ENCODE data around the gene MGMT.

The MGMT gene

DNA sequence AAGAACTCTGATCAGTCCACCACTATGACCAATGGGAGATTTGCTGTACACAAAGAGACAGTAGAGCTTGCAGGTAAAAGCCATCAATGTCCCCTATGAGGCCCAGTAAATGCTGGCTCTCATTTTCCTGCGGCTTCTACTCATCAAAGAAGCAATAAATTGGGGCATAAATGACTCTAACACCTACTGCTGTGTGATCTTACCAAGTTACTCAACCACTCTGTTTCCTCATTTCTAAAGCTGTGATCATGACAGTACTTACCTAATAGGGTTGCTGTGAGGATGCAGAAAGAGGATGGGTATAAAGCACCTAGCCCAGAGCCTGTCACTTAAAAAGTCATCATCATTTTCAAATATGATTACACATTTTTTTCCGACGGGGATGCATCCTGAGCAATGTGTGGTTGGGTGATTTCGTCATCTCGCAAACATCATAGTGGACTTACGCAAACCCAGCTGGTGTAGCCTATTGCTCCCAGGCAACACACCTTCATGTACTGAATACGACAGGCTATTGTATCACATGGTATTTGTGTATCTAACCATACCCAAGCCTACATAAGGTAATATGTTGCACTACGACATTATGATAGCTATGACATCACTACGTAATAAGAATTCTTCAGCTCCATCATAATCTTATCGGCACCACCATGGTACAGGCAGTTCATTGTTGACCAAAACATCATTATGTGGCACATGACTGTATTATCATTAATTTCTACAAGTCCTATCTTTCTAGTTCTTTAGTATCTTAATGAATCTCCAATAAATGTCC is 7.1 kb upstream of the MGMT start:
- DNase-seq = no peak

- DNase-seq = no peak
Observed at GRCh38 chr10:129462257-129462795, 4.7 kb upstream of the MGMT start.

DNA sequence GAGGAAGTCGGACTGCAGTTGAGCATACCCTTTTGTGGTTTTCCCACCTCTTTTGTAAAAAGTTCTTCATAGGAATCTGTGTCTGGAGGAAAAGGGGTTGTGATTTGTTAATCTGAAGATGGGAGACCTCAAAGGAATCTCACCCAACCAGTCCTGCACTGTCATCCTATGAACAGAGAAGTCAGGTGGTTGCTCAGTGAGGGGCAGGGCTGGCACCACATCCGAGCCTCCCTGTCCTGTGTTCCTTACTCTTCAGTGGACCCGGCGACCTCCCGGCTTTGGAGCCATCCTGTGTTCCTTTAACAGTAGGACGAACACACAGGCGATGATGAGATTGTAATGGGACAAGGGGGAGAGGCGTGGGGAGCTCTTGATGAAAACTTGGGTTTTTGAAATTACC is 2.8 kb upstream of the MGMT start:
- no peak for DNase-seq

- DNase-seq = no peak
Observed at GRCh38 chr10:129465796-129466702, 992 bp upstream of the MGMT start.

DNA sequence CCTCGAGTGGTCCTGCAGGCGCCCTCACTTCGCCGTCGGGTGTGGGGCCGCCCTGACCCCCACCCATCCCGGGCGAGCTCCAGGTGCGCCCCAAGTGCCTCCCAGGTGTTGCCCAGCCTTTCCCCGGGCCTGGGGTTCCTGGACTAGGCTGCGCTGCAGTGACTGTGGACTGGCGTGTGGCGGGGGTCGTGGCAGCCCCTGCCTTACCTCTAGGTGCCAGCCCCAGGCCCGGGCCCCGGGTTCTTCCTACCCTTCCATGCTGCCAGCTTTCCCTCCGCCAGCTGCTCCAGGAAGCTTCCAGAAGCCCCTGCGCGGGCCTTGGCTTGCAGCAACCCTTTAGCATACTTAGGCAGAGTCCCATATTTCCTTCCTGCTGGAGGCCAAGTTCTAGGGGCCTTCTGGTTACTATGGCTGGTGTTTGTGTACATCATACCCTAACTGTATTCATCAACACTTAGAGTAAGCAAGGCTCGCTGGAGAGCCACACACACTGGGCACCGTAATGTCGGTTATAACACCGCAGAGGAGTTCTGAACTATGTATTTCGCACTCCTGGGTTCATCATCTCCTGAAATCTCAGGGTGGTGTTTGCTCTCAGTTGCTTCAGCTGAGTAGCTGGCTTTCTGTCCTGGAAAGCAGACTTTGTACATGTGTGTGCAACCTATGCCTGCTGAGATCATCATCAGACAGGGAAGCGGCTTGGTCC is 471 bp downstream of the MGMT start:
- DNase-seq = peak; percentile 3

- no peak for DNase-seq
Observed at GRCh38 chr10:129468187-129468586, 1.1 kb downstream of the MGMT start.

GRCh38 chr10:129470103-129470851 is 3.2 kb downstream of the MGMT start:
- no peak for DNase-seq

DNA sequence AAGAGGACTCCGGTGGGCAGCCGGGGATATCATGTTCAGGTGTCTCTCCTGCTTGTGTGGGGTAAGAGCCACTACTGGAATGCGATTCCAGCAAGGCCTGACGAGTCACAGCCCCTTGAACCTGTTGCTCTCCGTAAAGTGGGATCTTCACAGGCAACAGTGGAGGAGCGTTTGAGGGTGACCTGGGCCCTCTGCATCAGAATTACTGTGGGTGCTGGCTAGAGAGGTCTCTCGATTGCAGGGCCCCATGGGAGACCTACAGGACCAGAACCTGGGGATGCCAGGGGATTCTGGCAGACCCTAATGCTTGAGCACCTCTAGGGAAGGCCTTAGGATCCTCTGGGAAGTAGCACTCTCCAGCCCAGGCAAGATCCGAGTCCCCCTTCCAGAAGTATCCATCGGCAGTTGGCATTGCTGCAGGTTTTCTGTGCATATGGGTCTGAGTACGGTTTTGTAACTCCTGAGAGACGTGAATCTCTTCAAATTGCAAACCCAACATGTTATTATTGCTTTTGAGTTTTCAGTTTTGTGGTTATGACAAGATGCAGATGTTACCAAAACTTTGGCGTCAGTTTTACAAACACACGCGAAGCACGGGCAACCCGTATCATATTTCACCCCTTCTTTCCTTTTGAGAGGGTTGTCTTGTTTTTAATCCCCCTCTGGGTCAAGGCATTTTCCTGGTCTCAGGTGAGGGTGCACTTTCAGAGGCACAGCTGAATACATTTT is 4.6 kb downstream of the MGMT start:
- DNase-seq = no peak

GRCh38 chr10:129472696-129473555 is 5.9 kb downstream of the MGMT start:
- no peak for DNase-seq

DNA sequence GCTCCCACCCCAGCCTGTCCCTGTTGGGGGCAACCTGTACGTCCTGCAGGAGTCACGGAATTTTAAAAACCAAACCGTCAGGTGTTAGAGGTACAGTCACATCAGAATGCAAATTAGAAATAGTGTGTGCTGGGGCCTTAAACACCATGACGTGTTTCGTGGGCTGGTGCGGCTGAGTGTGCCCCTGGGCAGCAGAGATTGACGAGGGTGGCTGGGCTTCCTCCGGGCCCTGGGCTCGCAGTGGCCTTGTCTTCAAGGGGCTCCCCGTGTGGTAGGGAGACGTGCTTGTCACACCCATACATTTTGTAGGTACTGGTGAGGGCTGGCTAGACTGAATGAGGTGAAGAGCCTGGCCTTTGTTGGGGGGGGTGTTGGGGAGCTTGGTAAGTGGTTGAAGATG is 7.6 kb downstream of the MGMT start:
- DNase-seq = no peak

- no peak for DNase-seq
Observed at GRCh38 chr10:129476431-129476830, 9.4 kb downstream of the MGMT start.

DNA sequence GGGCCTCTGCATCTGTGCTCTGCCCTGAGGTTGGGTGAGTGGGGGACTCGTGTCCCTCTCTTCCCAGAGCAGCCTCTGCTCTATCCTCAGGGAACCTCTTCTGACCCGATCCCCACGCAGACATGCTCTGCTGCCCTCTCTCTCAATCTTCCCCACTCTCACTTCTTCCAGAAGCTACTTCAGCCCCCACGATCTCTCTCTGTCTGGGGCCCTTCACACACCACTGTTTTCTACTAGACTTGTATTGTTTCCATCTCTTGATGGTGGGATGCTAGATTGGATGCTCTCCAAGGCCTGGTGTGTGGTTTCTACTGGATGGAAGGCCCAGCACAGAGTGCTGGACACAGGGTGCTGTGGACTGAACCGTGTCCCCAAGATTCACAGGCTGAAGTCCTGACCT is 10.0 kb downstream of the MGMT start:
- no peak for DNase-seq

DNA sequence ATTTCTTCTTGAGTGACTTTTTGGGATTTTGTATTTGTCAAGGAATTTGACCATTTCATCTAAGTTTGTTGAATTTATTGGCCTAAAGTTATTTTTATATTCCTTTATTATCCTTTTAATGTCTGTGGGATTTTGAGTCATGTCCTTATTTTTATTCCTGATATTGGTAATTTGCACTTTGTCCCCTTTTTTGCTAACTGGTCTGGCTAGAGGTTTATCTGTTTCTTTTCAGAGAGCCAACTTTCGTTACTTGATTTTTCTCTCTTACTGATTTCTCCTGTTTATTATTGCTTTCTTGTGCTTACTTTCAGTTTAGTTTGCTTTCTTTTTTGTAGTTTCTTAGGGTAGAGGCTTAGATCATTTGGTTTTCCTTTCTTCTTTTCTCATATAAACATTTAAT is 14.6 kb downstream of the MGMT start:
- no peak for DNase-seq

- no peak for DNase-seq
Observed at GRCh38 chr10:129483430-129484010, 16.5 kb downstream of the MGMT start.

GRCh38 chr10:129486805-129487204 is 19.8 kb downstream of the MGMT start:
- DNase-seq = no peak

DNA sequence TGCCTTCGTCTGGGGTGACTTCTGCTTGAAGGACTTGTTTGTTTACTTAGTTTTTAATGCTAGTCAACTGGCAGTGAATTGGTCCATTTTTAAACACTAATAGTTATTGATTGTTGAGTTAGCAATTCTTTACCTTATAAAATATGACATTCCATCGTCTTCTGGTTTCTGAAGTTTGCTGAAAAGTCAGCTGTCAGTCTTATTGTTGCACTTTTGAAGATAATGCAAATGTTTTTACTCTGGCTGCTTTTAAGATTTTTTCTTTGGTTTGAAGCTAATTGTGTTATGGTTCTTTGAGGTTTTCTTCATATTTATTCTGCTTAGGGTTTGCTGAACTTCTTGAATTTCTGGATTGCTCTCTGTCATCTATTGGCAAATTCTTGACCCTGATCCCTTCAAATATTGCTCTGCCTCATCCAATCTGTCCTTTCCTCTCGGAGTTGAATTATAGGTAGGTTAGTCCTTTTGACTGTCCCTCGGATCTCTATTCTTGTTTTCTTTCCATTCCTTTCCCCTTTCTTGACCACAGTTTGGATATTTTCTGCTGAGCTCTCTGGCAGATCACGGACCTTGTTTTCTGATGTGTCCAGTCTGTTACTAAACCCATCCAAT is 24.2 kb downstream of the MGMT start:
- DNase-seq = no peak

DNA sequence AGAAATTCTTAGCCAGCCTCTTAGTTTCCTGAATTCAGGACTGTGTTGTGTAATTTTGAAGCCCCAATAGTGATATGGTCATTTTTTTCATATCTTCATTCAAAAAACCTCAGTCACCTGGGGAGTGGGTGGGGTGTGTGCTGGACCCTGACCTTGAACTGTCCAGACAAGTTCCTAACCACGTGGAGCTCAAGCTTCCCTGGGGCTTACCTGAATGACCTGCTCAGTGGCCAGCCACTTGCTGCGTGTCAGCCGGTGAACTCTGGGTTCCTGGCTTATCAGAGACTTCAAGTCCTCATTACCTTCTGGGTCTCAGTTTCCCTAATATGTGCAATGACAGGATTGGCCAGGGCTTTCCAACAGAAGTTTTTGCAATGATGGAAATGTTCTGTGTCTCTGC is 27.1 kb downstream of the MGMT start:
- DNase-seq = no peak

DNA sequence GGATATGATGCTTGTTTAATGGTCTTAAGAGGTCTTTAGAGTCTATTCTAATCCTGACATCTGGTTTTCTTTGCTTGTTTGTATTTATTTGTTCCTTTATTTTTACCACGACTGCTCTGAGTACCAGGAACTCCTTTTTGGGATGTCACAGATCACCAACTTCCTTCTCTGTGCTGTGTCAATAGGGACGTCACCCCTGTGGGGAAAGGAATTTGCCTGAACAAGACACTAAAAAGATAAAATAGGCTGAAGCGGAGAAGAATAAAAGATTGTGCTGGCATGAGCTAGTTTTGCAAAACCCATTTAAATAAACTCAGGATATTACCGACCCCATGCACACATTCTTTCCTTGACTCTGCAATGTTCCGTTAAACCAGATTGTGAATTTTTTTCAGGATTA is 27.7 kb downstream of the MGMT start:
- DNase-seq = no peak

GRCh38 chr10:129495256-129495655 is 28.2 kb downstream of the MGMT start:
- DNase-seq = no peak

GRCh38 chr10:129495698-129496097 is 28.7 kb downstream of the MGMT start:
- DNase-seq = no peak

Data from suppressor macrophage treated with lipopolysaccharide for 4 hours (primary cell).